GM10266 (cell line): Measurements from ENCODE around the gene ATE1.

ENCODE experiments used
- DNase-seq: peaks from one replicate; pipeline ENCODE4 v3.0.0; 2012; ENCODE audit errors: extremely low spot score
- TF ChIP-seq, protein P1 (sequence below): IDR thresholded peaks from 2 replicates; pipeline ENCODE4 v1.5.1; 2012; ENCODE audit warnings: mild to moderate bottlenecking, low read depth; ENCODE audit not compliant: control insufficient read depth, insufficient read depth; ENCODE audit errors: missing control alignments

Gene ATE1

DNA sequence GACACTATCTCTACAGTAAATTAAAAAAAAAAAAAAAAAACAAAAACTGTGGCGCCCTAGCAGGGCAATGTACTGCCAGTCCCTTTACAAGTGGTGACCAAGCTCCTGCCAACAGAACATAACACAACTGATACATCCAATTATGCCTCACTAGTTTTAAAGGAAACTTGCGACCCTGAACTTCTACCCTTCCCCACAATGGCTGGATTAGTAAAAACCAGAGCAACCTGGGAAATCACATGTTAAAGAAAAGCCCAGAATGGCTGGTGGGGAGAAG is 16.5 kb downstream of the ATE1 start:
- DNase-seq, result no peak
- TF ChIP-seq, protein P1, sequence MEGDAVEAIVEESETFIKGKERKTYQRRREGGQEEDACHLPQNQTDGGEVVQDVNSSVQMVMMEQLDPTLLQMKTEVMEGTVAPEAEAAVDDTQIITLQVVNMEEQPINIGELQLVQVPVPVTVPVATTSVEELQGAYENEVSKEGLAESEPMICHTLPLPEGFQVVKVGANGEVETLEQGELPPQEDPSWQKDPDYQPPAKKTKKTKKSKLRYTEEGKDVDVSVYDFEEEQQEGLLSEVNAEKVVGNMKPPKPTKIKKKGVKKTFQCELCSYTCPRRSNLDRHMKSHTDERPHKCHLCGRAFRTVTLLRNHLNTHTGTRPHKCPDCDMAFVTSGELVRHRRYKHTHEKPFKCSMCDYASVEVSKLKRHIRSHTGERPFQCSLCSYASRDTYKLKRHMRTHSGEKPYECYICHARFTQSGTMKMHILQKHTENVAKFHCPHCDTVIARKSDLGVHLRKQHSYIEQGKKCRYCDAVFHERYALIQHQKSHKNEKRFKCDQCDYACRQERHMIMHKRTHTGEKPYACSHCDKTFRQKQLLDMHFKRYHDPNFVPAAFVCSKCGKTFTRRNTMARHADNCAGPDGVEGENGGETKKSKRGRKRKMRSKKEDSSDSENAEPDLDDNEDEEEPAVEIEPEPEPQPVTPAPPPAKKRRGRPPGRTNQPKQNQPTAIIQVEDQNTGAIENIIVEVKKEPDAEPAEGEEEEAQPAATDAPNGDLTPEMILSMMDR, result no peak

DNA sequence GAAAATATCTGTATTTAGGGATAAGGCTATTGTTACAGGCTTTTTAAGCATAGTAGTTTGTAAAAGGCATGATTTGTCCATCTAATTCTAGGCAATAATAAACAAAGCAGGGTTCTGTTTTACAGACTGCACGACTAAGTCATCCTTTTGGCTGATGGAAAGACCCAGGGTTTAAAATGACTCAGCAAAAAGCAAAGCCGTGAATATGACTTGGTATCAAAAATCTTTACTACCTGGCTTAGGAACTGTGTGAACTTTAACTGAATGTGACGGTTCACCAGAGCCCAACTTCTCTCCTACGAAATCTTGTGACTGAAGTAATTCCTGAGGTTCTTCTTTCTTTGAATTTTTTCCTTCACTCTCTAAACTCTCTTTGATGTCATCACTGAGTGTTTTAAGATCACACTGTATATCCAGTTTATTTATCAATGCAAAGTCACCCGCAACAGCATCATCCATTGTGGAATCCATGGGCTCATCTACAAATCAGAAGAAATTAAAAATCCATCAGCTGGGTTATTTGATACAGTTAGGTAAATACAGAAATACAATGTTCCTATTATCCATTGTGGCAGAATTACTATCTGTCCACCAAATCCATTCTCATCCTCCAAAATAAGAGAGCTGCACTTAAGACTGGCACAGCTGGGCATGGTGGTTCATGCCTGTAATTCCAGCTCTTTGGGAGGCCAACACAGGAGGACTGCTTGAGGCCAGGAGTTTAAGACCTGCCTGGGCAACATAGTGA is 17.0 kb downstream of the ATE1 start:
- no peak for DNase-seq

DNA sequence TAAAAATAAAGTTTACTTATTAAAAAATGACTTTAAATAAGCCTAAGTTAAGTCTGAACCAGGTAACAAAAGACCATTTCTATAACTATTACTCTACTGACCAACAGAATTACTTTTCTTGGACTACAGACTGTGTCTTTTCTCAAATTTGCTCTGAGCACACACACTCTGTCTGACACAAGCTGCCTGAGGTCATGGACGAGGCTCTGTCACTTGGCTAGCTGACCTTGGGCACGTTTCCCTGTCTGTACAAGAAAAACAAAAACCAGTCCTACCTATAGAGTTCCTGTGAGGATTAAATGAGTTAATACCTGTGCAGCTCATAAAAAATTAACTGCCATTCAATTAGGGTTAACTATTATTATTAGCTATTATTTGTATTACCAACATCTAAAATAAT is 22.9 kb downstream of the ATE1 start:
- no peak for DNase-seq
- TF ChIP-seq, protein P1, result no peak

More for the DNA sequence above, 17.0 kb downstream of the ATE1 start:
- TF ChIP-seq, protein P1, result no peak

DNA sequence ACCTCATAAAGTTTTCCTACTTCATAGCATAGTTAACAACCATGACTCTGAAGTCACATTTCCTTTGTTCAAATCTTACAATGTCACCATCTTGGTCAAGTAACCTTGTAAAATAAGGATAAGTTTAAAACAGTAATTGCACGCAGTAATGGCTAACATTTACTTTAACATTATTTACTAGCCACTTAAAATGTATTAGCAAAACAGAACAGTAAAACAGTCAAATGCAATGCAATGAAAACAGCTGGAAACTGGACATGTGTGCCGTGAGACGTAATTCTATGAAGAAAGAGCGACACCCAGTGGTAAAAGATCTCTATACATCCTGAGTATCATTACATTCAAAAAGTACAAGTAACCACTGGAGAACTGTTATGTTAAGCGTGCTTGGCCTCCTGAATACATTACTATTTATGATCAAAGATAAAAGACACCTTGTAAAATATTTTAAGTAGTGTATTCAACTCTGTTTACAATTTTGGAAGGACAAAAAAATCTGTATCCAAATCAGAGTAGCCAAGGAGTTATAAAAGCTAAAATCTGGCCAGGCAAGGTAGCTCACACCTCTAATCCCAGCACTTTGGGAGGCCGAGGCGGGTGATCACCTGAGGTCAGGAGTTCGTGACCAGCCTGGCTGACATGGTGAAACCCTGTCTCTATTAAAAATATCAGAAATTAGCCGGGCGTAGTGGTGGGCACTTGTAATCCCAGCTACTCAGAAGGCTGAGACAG is 27.2 kb downstream of the ATE1 start:
- DNase-seq, result peak; percentile 46
- TF ChIP-seq, protein P1, result peak; percentile 46

DNA sequence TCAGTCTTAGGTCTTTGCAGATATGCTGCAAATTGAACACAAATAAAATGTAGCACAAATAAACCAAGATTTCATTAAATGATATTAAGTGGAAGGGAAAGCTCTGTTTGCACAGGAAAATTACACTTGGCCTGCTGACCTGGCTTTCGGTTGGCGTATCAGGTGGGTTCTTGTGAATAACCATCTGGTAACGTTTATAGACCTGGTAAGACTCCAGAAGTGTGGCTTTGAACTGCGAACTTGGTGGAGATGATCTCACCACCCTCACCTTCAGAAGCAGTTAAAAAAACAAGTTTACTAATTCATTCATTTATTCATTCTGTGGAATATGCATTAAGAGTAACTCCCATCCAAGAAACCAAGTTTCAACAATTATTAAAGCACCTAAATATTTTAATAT is 28.1 kb downstream of the ATE1 start:
- no peak for DNase-seq
- TF ChIP-seq, protein P1, result no peak

DNA sequence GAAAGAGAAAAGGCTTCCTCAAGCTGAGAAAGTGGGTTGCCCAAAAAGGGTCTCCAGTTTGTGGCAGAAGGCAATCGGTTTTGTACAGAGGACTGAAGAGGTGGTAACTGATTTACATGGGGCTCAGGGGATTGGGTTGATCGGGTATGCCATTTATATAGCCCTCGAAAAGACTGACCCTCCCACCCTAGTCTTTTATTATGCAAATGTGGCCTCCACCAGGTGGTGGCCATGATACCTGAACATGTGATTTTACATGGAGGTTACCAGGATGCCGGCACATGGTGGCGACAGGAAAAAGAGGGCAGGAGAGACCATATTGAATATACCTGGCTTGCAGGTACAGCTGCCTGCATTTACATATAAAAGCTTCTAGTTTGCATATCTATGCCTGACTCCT is 36.7 kb downstream of the ATE1 start:
- DNase-seq, result no peak

More for the DNA sequence above, 36.7 kb downstream of the ATE1 start:
- TF ChIP-seq, protein P1, result no peak
